ENCODE measurements around the gene LRTM2.

Gene LRTM2

GRCh38 chr12:1797991-1798640, 22.2 kb upstream of the LRTM2 start:
- DNase-seq (ENCODE audit: low read depth, low spot score), result no peak

GRCh38 chr12:1798641-1799020, 21.7 kb upstream of the LRTM2 start:
- DNase-seq (ENCODE audit: low read depth, low spot score), result no peak

- DNase-seq (ENCODE audit: low read depth, low spot score), result no peak
Observed at GRCh38 chr12:1799051-1799881, 21.1 kb upstream of the LRTM2 start.

- no peak for DNase-seq (ENCODE audit: low read depth, low spot score)
Observed at GRCh38 chr12:1799882-1800400, 20.4 kb upstream of the LRTM2 start.

- no peak for DNase-seq (ENCODE audit: low read depth, low spot score)
Observed at GRCh38 chr12:1800401-1801302, 19.7 kb upstream of the LRTM2 start.

- DNase-seq (ENCODE audit: low read depth, low spot score), result no peak
Observed at GRCh38 chr12:1801303-1801975, 18.9 kb upstream of the LRTM2 start.

- no peak for DNase-seq (ENCODE audit: low read depth, low spot score)
Observed at GRCh38 chr12:1803736-1804135, 16.6 kb upstream of the LRTM2 start.

GRCh38 chr12:1804545-1805332, 15.6 kb upstream of the LRTM2 start:
- DNase-seq (ENCODE audit: low read depth, low spot score), result peak; percentile 27

GRCh38 chr12:1805441-1806081, 14.8 kb upstream of the LRTM2 start:
- DNase-seq (ENCODE audit: low read depth, low spot score), result no peak

GRCh38 chr12:1806301-1807086, 13.9 kb upstream of the LRTM2 start:
- DNase-seq (ENCODE audit: low read depth, low spot score), result no peak

- peak; percentile 16 for DNase-seq (ENCODE audit: low read depth, low spot score)
Observed at GRCh38 chr12:1807087-1807860, 13.1 kb upstream of the LRTM2 start.

- DNase-seq (ENCODE audit: low read depth, low spot score), result no peak
Observed at GRCh38 chr12:1808036-1808797, 12.1 kb upstream of the LRTM2 start.

- DNase-seq (ENCODE audit: low read depth, low spot score), result no peak
Observed at GRCh38 chr12:1808798-1809480, 11.4 kb upstream of the LRTM2 start.

GRCh38 chr12:1809591-1810190, 10.7 kb upstream of the LRTM2 start:
- DNase-seq (ENCODE audit: low read depth, low spot score), result no peak

GRCh38 chr12:1810201-1810930, 10.0 kb upstream of the LRTM2 start:
- no peak for DNase-seq (ENCODE audit: low read depth, low spot score)

GRCh38 chr12:1810931-1811280, 9.5 kb upstream of the LRTM2 start:
- DNase-seq (ENCODE audit: low read depth, low spot score), result no peak

Measured in brain pericyte (primary cell).